Effector CD8-positive, alpha-beta T cell (primary cell): Measurements from ENCODE around the gene DDX53.

ENCODE experiments used
- DNase-seq: peaks from one replicate; lab custom pipeline; 2025; lab: John Stamatoyannopoulos, UW
- total RNA-seq, 4 experiments: gene quantifications; one replicate each; lab custom pipeline; 2026; lab: John Stamatoyannopoulos, UW

The DDX53 gene
- total RNA-seq, result 0 reads per million in 4 experiments

DNA sequence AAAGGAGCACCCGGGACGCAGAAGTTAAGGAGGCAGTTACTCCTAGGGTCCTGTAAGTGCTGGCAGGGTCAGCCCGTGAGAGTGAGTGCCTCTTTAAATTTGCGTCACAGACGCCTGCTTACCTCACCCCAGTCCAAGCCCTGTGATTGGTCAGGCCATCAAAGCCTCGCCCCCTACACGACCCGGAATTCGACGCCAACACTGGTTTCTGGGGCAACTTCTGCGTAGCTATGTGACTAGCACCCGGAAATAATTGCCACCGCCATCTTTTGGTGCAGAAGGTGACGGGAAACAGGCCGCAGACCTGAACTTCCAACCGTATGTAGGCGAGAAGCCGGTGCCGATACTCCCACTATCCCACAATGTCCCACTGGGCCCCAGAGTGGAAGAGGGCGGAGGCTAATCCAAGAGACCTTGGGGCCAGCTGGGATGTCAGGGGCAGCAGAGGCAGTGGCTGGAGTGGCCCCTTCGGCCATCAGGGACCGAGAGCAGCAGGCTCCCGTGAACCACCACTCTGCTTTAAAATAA lies at the start of gene DDX53:
Gene DDX53, plus strand, starts transcription at position 265 of the 528 bp plus-strand sequence. Its CDS starts 98 bp downstream, at position 363.
- no peak for DNase-seq

GRCh38 chrX:22950269-22951266 lies 49.2 kb upstream of the DDX53 start:
- DNase-seq, result no peak

DNA sequence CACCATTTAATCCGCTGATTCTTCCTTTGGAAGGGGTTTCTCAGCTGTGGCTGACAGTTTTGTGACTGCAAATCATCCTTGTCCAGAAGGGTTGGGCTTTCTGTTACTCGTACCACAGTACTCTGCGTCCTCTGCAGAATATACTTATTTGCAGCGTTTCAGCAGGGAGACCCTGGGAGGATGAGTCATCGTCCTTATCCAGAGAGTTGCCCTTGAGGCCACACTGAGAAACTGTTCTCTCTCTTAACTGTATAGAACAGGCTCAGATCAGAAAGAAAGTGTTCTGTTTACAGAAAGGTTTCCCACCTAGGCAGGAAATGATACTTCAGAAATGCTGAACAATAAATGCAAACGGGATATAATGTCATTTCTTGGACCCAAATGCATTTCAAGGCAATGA lies 47.8 kb upstream of the DDX53 start:
- DNase-seq, result no peak

- no peak for DNase-seq
These were observed 41.5 kb upstream of the DDX53 start for GRCh38 chrX:22958250-22958649.

- no peak for DNase-seq
These were observed 40.4 kb upstream of the DDX53 start for GRCh38 chrX:22959204-22959920.

DNA sequence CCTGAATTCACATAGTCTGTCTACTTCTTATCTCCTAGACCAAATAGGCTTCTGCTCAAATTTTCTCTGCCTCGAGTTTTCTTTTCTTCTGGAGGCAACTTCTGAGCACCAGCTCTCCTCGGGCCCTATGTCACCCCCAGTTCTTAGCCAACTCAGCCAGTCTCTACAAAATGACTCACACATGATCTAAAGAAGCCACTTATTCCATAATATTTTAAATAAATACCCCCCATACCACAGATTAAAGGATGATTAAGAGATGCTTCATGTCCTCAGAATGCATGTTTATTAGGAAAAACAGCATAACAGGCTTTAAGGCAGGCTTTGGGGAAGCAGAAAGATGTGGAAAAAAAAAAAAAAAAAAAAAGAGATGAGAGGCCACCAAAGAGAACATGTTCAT lies 36.6 kb upstream of the DDX53 start:
- no peak for DNase-seq

DNA sequence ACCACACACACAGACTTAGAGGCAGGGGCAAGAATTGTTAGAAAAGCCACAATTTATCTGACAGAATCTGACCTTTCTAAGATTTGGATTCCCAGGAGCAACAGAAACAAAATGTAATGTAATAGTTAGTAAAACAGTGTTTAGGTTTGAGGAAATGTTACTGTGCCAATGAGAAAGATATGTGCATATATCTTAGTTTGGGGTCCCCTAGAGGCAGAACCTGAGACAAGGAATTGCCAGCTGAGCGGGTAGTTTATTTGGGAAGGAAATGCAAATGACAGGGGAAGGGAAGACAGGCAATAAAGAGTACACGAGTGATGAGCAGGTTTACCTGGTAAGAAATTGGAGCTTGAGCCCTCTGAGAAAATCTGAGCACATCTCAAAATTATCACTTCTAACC lies 31.3 kb upstream of the DDX53 start:
- DNase-seq, result no peak

GRCh38 chrX:22969411-22969810 lies 30.3 kb upstream of the DDX53 start:
- no peak for DNase-seq

DNA sequence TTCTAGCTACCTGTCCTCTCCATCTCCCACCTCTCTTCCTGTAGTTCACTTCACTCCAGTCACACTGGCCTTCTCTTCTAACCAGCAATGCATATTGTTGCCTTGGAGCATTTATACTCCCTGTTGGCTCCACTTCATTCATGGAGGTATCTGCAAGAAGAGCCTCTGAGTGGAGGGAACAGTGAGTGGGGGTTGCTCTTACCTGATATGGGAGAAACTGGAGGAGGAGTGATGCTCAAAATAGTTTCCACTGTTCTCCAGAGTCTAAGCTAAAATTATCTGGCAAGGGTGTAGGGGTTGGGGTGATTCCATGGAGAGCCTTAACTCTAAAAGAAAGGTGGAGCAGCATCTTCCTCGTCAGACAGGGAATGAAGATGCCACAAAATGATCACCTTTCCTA lies 28.9 kb upstream of the DDX53 start:
- no peak for DNase-seq

GRCh38 chrX:22974616-22975015 lies 25.1 kb upstream of the DDX53 start:
- DNase-seq, result no peak

DNA sequence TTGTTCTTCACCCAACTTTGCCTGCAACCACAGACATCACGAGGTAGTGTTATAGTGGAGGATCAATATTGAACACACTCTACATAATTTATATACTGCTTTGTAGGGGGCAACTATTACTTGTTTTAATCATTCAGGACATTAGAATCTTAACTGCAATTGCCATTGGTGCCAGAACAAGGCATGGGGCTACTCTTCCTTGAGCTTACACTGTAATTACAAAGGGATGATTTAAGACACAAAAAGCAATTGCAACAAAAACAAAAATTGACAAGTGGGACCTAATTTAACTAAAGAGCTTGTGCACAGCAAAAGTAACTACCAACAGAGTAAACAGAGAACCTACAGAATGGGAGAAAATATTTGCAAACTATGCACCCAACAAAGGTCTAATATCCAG lies 24.0 kb upstream of the DDX53 start:
- DNase-seq, result no peak

- DNase-seq, result no peak
These were observed 13.8 kb upstream of the DDX53 start for GRCh38 chrX:22985958-22986357.

DNA sequence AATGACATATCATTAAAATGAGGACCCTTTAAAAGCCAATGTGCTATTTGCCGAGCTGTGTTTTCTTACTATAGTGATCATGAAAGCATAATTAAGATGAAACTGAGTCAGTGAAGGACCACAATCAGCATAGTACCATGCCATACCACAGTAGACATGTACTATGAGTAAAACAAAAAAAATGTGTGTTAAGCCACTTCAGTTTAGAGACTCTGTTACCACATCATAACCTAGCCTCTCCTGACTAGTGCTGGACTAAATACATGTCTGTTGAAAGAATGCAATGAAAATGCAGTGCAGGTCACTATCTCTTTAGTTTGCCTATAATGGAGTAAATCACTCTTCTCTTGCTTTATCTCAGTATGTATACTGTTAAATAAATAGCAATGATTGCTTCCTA lies 12.3 kb upstream of the DDX53 start:
- DNase-seq, result no peak

- no peak for DNase-seq
These were observed 3.4 kb downstream of the DDX53 start for GRCh38 chrX:23003116-23003515.

DNA sequence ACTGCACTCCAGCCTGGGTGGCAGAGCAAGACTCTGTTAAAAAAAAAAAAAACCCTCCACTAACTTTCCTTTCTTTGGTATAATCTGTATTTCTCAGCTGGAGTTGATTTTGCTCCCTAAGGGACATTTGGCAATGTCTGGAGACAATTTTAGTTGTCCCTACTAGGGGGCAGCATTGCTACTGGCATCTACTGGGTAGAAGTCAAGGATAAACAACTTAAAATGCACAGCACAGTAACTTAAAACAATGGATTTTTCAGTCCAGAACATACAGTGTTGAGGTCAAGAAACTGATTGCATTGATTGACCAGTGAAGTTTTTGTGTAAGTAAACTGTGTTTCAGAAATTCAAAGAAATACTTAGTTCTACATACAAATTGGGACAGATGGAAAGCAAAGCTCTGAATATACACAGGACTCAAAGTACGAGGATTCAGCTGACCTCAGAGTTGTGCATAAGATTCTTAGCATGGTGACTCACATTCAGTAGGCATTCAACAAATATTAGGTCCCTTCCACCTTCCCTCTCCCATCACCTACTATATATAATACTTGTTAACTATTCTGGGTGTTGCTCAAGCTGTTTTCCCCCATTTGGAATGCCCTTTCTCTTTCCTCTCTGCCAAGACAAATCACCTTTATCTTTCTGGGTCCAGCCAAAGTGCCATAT lies 8.8 kb downstream of the DDX53 start:
- no peak for DNase-seq

- DNase-seq, result no peak
These were observed 12.4 kb downstream of the DDX53 start for GRCh38 chrX:23012162-23012561.

DNA sequence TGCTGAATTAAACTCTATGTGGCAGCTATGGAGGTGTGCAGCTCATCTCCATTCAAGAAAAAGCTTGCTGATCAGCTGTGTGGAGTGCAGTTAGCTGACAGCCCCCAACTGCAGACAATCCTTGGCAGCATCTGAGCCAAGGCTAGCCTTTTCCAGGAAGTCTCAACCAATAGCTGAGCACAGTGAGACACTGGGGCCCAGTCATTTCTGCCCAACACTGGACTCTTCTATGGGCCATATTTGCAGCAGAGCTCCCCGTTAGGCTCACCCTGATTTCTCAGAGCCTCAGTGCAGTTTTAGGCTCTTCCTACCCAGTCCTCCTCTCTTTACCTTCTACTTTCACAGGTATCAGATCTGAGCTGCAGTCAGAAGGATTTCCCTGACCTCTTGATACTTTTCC lies 12.9 kb downstream of the DDX53 start:
- no peak for DNase-seq

GRCh38 chrX:23013366-23013765 lies 13.6 kb downstream of the DDX53 start:
- DNase-seq, result no peak

- no peak for DNase-seq
These were observed 31.8 kb downstream of the DDX53 start for GRCh38 chrX:23031600-23031999.

GRCh38 chrX:23035493-23035892 lies 35.7 kb downstream of the DDX53 start:
- DNase-seq, result no peak

DNA sequence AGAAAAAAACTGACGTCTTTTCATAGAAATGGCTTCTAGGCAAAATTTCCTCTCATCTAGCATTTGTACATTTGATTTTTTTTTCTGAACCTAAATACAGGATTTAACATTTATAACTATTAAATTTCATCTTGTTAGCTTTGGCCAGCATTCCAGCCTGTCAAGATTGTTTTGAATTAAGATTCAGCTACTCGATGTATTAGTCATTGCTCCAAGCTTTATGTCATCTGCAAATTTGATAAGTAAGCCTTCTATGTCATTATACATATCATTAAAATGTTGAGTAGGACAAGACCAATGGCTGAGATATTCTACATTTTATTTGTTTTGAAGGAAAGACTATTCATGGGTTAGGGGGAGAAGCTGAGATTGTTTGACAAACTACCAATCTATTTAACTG lies 46.7 kb downstream of the DDX53 start:
- DNase-seq, result no peak
